CD4-positive, CD25-positive, alpha-beta regulatory T cell (primary cell): ENCODE data around the gene PKP2. TPM values are rescaled to one million over a fixed set of nuclear protein-coding genes. Genes with fewer than 3 reads are reported as not detected.
"Not testable (repeated sequence)": the region's sequence is repeated elsewhere in the genome, so short reads cannot be mapped to it uniquely, and the experiment has no call there.

Experiments used
- ATAC-seq, 2 donors: fragments of 150-1000 bp; cut with Tn5 transposase; one replicate each; pipeline ENCODE4 v1.10.0; 2021; ENCODE audit warnings: low read depth in 2 of 2, moderate number of reproducible peaks in 2 of 2, moderate library complexity in 1 of 2
- DNase-seq, 3 donors: peaks; one replicate each; pipeline versions ENCODE4 v3.0.0 to v3.0.0-alpha.2; 2012 to 2022; ENCODE audit warnings: mixed read lengths in 1 of 3
- H3K27ac ChIP-seq: one replicate; pipeline ENCODE4 v1.7.0; 2013; ENCODE audit warnings: mild to moderate bottlenecking, low read length; ENCODE audit not compliant: insufficient read depth, poor library complexity, severe bottlenecking
- H3K27me3 ChIP-seq: one replicate; pipeline ENCODE4 v1.7.0; 2013; ENCODE audit warnings: low read length; ENCODE audit not compliant: control insufficient read depth, insufficient read depth
- H3K36me3 ChIP-seq: one replicate; pipeline ENCODE4 v1.7.0; 2013; ENCODE audit warnings: mild to moderate bottlenecking, low read length, moderate library complexity; ENCODE audit not compliant: control insufficient read depth, insufficient read depth
- H3K4me1 ChIP-seq: 2 replicates; pipeline ENCODE4 v1.7.0; 2013; ENCODE audit warnings: mild to moderate bottlenecking, low read length; ENCODE audit not compliant: insufficient read depth, control insufficient read depth, poor library complexity, severe bottlenecking
- H3K4me3 ChIP-seq: one replicate; pipeline ENCODE4 v1.7.0; 2013; ENCODE audit warnings: low read depth, mild to moderate bottlenecking, low read length, moderate library complexity
- H3K9me3 ChIP-seq, 2 experiments: 1 replicate in 1 of 2; 2 replicates in 1 of 2; pipeline ENCODE4 v1.7.0; 2013; ENCODE audit warnings: low read length in 2 of 2, mild to moderate bottlenecking in 1 of 2, moderate library complexity in 1 of 2; ENCODE audit not compliant: control insufficient read depth in 2 of 2
- H3K27ac Mint-ChIP-seq, 3 donors: one replicate each; pipeline ENCODE4 v1.8.0; 2020 to 2022; ENCODE audit warnings: mild to moderate bottlenecking in 3 of 3, mixed read lengths in 3 of 3, moderate library complexity in 2 of 3
- H3K27me3 Mint-ChIP-seq: one replicate; pipeline ENCODE4 v1.8.0; 2022; ENCODE audit warnings: mild to moderate bottlenecking, mixed read lengths
- H3K36me3 Mint-ChIP-seq: one replicate; pipeline ENCODE4 v1.8.0; 2020; ENCODE audit warnings: mixed read lengths
- H3K4me1 Mint-ChIP-seq, 4 donors: one replicate each; pipeline ENCODE4 v1.8.0; 2020 to 2022; ENCODE audit warnings: mixed read lengths in 4 of 4, mild to moderate bottlenecking in 1 of 4
- H3K4me3 Mint-ChIP-seq, 4 donors: one replicate each; pipeline ENCODE4 v1.8.0; 2020 to 2022; ENCODE audit warnings: mild to moderate bottlenecking in 4 of 4, mixed read lengths in 4 of 4, moderate library complexity in 3 of 4
- H3K9me3 Mint-ChIP-seq, 7 donors: one replicate each; pipeline ENCODE4 v1.8.0; 2020 to 2022; ENCODE audit warnings: mixed read lengths in 7 of 7, mild to moderate bottlenecking in 3 of 7, moderate library complexity in 2 of 7
- polyA plus RNA-seq, 4 donors: library from polyadenylated mRNA; unstranded; fragments of 300-500 nt; fragmentation: Illumina TruSeq; gene quantifications; one replicate each; pipeline ENCODE4 v1.2.3, GENCODE V29; 2021
- total RNA-seq: library from RNA; stranded (reverse); gene quantifications from one replicate; pipeline ENCODE4 v1.2.3, GENCODE V29; 2022

The PKP2 gene
- total and polyA plus RNA-seq, 5 donors from 2014 or later: 0.05 to 0.69 TPM; not detected in 3

DNA sequence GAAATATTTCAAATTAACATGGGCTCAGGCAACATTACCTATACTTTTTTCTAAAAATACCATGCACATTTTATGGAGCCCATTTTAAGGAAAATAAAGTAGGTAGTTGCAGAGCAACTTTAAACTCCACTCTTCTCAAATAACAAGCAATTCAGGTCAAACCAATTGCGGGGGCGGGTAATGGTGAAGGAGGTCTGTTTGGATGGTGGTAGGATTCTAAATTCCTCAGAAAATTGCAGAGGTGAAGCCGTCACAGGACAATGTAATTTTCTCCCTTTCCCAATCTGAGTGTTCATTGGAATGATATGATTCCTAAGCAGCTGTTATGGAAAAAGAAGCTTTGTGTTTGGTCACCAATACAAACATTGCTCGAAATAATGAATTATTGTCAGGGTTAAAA lies 11.6 kb downstream of the PKP2 start:
- H3K9me3 Mint-ChIP-seq: no peaks in the 10 kb centered on the region
- H3K27ac ChIP-seq: no peak overlapping the region
- no peak overlapping the region for H3K4me3 Mint-ChIP-seq
- ATAC-seq (no peak), DNase-seq (no peak)
- no peak overlapping the region for H3K4me3 ChIP-seq
- no peaks in the 10 kb centered on the region for H3K9me3 ChIP-seq
- H3K4me1 ChIP-seq: no peaks in the 10 kb centered on the region
- no peaks in the 10 kb centered on the region for H3K36me3 ChIP-seq
- H3K27me3 ChIP-seq: no peaks in the 10 kb centered on the region
- H3K27me3 Mint-ChIP-seq: peaks cover 4% of the 10 kb centered on the region
- no peaks in the 10 kb centered on the region for H3K36me3 Mint-ChIP-seq
- H3K27ac Mint-ChIP-seq: no peak overlapping the region
- H3K4me1 Mint-ChIP-seq: no peaks in the 10 kb centered on the region

DNA sequence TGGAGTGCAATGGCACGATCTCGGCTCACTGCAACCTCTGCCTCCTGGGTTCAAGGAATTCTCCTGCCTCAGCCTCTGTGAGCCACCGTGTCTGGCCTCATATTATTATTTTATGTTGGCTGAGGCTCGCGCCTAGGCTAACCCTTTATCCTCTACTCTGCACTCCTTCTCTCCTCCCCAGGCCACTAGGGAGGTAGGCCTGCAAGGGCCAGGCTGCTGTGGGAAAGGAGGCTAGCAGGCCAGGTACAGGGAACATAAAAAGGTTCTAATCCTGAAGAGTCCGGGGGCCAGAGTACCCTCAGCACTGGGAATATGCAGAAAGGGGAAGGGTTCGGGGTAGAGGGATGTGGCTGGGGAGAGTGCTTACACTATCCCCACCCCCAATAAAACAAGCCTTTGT lies 14.9 kb downstream of the PKP2 start:
- Histone ChIP-seq H3K9me3 (no peaks in the 10 kb centered on the region), H3K36me3 (no peaks in the 10 kb centered on the region), H3K4me3 (no peak overlapping the region), H3K27me3 (no peaks in the 10 kb centered on the region), H3K27ac (no peak overlapping the region), H3K4me1 (no peaks in the 10 kb centered on the region)
- H3K36me3 Mint-ChIP-seq: no peaks in the 10 kb centered on the region
- peaks cover 4% of the 10 kb centered on the region for H3K27me3 Mint-ChIP-seq
- DNase-seq (no peak), ATAC-seq (no peak)
- H3K9me3 Mint-ChIP-seq: no peaks in the 10 kb centered on the region
- H3K4me3 Mint-ChIP-seq: no peak overlapping the region
- no peak overlapping the region for H3K27ac Mint-ChIP-seq
- no peaks in the 10 kb centered on the region for H3K4me1 Mint-ChIP-seq

DNA sequence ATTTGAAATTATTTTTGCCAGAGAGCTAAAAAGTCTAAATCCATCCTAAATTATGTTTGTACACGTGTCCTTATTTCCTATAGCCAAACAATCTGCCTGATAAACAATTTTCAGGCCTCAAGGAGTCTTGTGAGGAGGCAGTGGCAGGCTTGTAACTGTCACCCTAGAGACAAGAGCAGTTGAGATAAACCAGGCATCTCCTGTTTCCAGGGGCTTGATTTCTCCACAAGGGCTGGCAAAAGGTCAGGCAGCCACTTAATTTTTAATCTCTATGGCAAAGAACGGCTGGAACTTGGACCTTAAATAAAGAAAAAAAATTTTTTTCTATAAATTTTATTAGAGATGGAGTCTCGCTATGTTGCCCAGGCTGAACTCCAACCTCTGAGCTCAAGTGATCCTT lies 15.5 kb downstream of the PKP2 start:
- H3K27me3 ChIP-seq: no peaks in the 10 kb centered on the region
- ATAC-seq: no peak
- H3K36me3 Mint-ChIP-seq: no peaks in the 10 kb centered on the region
- no peaks in the 10 kb centered on the region for H3K36me3 ChIP-seq
- no peak overlapping the region for H3K27ac Mint-ChIP-seq
- no peak overlapping the region for H3K4me3 ChIP-seq
- no peak overlapping the region for H3K4me3 Mint-ChIP-seq
- no peaks in the 10 kb centered on the region for H3K9me3 Mint-ChIP-seq
- H3K27ac ChIP-seq: no peak overlapping the region
- no peak for DNase-seq
- no peaks in the 10 kb centered on the region for H3K4me1 Mint-ChIP-seq
- peaks cover 5% of the 10 kb centered on the region for H3K27me3 Mint-ChIP-seq
- H3K4me1 ChIP-seq: no peaks in the 10 kb centered on the region
- no peaks in the 10 kb centered on the region for H3K9me3 ChIP-seq

DNA sequence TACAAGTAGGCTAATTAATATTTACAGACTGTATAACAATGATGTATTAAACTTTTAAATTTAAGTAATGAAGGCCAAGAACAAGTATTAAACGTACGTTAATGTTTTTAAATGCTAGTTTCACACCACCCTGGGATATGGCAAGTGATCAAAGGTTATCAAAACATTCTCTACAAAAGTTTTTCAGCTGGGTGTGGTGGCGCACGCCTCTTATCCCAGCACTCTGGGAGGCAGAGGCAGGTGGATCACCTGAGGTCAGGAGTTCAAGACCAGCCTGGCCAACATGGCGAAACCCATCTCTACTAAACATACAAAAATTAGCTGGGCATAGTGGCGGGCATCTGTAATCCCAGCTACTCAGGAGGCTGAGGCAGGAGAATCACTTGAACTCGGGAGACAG lies 17.5 kb downstream of the PKP2 start:
- H3K4me1 Mint-ChIP-seq, H3K36me3 ChIP-seq, DNase-seq, H3K4me1 ChIP-seq, H3K27ac Mint-ChIP-seq, ATAC-seq, H3K27me3 Mint-ChIP-seq, H3K4me3 Mint-ChIP-seq, H3K36me3 Mint-ChIP-seq, H3K9me3 Mint-ChIP-seq, H3K27ac ChIP-seq, H3K4me3 ChIP-seq, H3K27me3 ChIP-seq, H3K9me3 ChIP-seq: not testable (repeated sequence)

DNA sequence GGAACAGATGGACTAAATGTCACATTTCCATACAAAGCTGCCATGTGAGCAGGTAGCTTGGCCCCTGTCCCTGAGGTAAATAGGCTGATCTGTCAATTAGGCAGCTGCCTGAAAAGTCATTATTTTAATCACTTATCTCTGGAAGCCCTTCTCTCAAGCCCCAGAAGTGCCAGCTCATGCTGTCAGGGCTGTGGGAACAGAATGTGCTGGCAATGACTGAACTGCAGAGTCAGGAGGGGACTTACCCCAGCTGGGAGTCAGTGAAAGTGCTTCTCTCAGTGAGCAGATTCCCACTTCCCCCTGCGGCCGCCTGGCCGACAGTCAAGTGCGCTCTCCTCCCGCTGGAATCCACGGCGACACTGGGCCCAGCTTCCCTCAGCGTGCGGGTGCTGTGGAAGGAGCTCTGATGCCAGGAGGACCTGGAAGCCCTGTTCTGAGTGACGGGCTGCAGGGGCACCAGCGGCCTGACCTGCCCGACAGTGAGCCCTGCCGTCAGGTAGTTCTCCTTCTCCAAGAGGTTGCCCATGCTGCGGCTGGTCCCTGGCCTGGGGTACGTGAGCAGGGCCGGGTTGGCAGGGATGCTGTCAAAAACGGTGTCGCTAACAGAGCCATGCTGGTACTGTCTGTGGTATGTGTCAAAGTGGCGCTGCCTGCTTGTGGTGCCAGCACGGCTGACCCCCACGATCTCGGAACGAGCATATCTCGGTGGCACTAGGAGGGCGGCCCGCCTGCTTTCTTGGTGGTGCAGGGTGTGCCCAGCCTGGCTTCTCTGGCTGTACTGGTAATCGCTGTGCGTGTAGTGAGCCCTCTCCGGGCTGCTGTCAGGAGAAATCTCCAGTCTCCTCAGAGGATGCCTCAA lies 18.7 kb downstream of the PKP2 start:
- no peaks in the 10 kb centered on the region for H3K4me1 Mint-ChIP-seq
- Histone ChIP-seq H3K4me1 (no peaks in the 10 kb centered on the region), H3K9me3 (no peaks in the 10 kb centered on the region), H3K36me3 (no peaks in the 10 kb centered on the region), H3K27ac (no peak overlapping the region), H3K4me3 (no peak overlapping the region), H3K27me3 (no peaks in the 10 kb centered on the region)
- H3K4me3 Mint-ChIP-seq: no peak overlapping the region
- peaks cover 0 to 3% (median 0%) of the 10 kb centered on the region in 7 donors for H3K9me3 Mint-ChIP-seq
- H3K27me3 Mint-ChIP-seq: peaks cover 4% of the 10 kb centered on the region
- DNase-seq (no peak), ATAC-seq (no peak)
- no peaks in the 10 kb centered on the region for H3K36me3 Mint-ChIP-seq
- H3K27ac Mint-ChIP-seq: no peak overlapping the region

DNA sequence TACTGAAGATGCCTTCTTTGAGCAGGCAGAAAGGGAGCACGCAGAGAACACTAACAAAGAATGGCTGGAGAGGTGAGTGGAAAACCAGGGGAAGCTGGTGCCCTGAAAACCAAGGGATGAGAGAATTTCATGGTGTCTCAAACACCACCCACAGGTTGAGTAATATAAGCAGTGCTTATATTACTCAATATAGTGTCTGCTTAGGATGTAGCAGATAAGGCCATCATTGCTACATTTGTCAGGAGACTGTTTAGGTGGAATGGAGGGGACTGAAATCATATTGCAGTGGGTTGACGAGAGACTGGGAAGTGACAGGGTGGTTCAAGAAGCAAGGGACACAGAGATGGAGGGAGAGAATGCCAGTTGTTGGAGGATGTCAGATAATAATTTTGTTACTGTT lies 20.6 kb downstream of the PKP2 start:
- H3K4me1 Mint-ChIP-seq: no peaks in the 10 kb centered on the region

DNA sequence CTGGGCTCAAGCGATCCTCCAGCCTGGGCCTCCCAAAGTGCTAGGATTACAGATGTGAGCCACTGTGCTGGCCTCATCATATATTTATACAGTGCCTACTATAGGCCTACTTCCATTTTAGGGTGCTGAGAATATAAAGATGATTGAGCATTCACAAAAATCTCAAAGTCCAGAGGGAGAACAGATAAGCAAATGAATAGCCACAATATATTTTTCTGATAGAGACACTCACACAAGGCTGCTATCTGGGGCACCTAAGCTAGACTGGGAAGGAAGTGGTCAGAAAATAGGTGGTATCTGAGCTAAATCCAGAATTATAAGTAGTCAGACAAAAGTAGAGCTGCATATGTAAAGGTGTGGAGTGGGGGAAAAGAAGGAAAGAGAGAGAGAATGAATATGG lies 21.6 kb downstream of the PKP2 start:
- H3K27me3 ChIP-seq: no peaks in the 10 kb centered on the region
- no peak overlapping the region for H3K4me3 ChIP-seq
- H3K27ac ChIP-seq: no peak overlapping the region
- Mint-ChIP-seq H3K4me1 (no peaks in the 10 kb centered on the region), H3K27ac (no peak overlapping the region), H3K27me3 (peaks cover 9% of the 10 kb centered on the region), H3K9me3 (peaks cover 0 to 3% (median 0%) of the 10 kb centered on the region in 7 donors), H3K4me3 (no peak overlapping the region), H3K36me3 (no peaks in the 10 kb centered on the region)
- H3K4me1 ChIP-seq: no peaks in the 10 kb centered on the region
- no peaks in the 10 kb centered on the region for H3K9me3 ChIP-seq
- no peak for DNase-seq
- ATAC-seq: no peak
- no peaks in the 10 kb centered on the region for H3K36me3 ChIP-seq

More for the DNA sequence above, 20.6 kb downstream of the PKP2 start:
- Mint-ChIP-seq H3K9me3 (peaks cover 0 to 3% (median 0%) of the 10 kb centered on the region in 7 donors), H3K36me3 (no peaks in the 10 kb centered on the region), H3K4me3 (no peak overlapping the region), H3K27ac (no peak overlapping the region), H3K27me3 (peaks cover 9% of the 10 kb centered on the region)
- no peaks in the 10 kb centered on the region for H3K27me3 ChIP-seq
- ATAC-seq (no peak), DNase-seq (no peak)
- no peak overlapping the region for H3K4me3 ChIP-seq
- no peak overlapping the region for H3K27ac ChIP-seq
- no peaks in the 10 kb centered on the region for H3K4me1 ChIP-seq
- H3K9me3 ChIP-seq: no peaks in the 10 kb centered on the region
- no peaks in the 10 kb centered on the region for H3K36me3 ChIP-seq

DNA sequence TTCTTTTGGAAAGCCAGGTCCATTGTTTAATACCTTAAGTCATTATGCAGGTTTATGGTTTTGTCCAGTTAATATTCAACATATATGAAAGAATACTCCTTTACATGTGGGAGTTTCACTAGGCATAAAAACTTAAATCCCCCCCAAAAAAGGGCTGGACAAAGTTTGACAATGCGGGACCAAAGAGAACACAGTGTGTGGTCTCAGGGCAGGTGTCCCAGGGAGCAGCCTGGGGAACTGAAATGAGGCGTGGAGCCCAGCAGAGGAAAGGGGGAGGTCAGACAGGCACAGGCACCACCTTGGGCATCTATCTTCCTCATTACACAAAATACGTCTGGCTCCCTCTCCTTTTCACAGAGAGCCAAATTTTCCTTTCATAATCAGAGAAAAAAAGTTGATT lies 22.5 kb downstream of the PKP2 start:
- peaks cover 9% of the 10 kb centered on the region for H3K27me3 Mint-ChIP-seq
- no peak overlapping the region for H3K4me3 Mint-ChIP-seq
- H3K27ac Mint-ChIP-seq: no peak overlapping the region
- peaks cover 0 to 3% (median 0%) of the 10 kb centered on the region in 7 donors for H3K9me3 Mint-ChIP-seq
- H3K27me3 ChIP-seq: no peaks in the 10 kb centered on the region
- no peak overlapping the region for H3K27ac ChIP-seq
- DNase-seq: no peak
- ATAC-seq: no peak
- no peaks in the 10 kb centered on the region for H3K9me3 ChIP-seq
- no peaks in the 10 kb centered on the region for H3K4me1 ChIP-seq
- H3K36me3 Mint-ChIP-seq: no peaks in the 10 kb centered on the region
- H3K36me3 ChIP-seq: no peaks in the 10 kb centered on the region
- H3K4me3 ChIP-seq: no peak overlapping the region
- no peaks in the 10 kb centered on the region for H3K4me1 Mint-ChIP-seq
